Measurements from ENCODE around the gene GPC3.

GPC3 gene

DNA sequence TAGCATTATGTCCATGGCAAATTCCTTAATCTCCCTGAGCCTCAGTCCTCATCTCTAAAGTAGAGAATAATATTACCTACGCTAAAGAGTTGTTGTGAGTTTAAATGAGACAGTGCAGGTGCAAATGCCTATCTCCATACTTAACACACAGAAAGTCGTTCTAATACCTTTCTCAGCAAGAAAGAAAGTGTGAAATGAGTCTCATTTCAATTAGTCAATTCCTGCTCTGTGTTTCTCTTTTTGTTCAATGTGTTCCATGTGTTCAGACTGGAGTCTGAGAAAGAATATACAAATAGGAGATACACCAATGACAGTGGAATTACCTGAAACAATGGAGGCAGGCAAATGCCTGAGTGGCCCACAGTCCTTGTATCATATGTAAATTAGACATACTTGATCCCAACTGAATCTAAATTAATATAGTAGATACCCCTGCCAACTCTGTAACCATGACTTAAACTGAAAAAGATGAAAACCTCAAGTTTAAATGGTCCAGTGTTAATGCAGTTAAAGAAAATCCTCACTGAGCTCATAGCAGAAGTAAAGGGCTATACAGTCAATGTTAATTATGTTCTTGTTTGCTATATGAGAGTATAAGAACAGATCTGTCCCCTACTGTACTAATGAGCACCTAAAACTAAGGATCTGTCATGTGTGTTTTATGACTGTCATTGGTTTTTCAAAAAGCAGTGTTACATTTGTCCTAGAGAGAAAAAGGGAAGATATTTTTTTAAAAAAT, 68.2 kb downstream of the GPC3 start:
- TF ChIP-seq, protein P1, sequence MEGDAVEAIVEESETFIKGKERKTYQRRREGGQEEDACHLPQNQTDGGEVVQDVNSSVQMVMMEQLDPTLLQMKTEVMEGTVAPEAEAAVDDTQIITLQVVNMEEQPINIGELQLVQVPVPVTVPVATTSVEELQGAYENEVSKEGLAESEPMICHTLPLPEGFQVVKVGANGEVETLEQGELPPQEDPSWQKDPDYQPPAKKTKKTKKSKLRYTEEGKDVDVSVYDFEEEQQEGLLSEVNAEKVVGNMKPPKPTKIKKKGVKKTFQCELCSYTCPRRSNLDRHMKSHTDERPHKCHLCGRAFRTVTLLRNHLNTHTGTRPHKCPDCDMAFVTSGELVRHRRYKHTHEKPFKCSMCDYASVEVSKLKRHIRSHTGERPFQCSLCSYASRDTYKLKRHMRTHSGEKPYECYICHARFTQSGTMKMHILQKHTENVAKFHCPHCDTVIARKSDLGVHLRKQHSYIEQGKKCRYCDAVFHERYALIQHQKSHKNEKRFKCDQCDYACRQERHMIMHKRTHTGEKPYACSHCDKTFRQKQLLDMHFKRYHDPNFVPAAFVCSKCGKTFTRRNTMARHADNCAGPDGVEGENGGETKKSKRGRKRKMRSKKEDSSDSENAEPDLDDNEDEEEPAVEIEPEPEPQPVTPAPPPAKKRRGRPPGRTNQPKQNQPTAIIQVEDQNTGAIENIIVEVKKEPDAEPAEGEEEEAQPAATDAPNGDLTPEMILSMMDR (IDR thresholded peaks at IDR 0.05; ENCODE audit: low read depth, low read length, missing control alignments): no peak
- no peak for DNase-seq
- H3K36me3 ChIP-seq (replicated peaks): no peaks in the 10 kb centered on the region
- H3K4me3 ChIP-seq (ENCODE audit: low read depth, low read length): no peak overlapping the region
- no peak overlapping the region for H3K27ac ChIP-seq
- no peaks in the 10 kb centered on the region for H3K27me3 ChIP-seq (replicated peaks)
- in situ Hi-C loops (cut with HindIII; ENCODE audit: low pct_ligation_motif_present, low sequenced_read_pairs): no loop called here

GRCh38 chrX:133913658-133914388, 71.6 kb downstream of the GPC3 start:
- TF ChIP-seq, protein P1 (IDR thresholded peaks at IDR 0.05; ENCODE audit: low read depth, low read length, missing control alignments): no peak
- Histone ChIP-seq H3K27ac (no peak overlapping the region), H3K36me3 (replicated peaks) (no peaks in the 10 kb centered on the region), H3K4me3 (ENCODE audit: low read depth, low read length) (no peak overlapping the region), H3K27me3 (replicated peaks) (no peaks in the 10 kb centered on the region)
- in situ Hi-C loops (cut with HindIII; ENCODE audit: low pct_ligation_motif_present, low sequenced_read_pairs): no loop called here
- no peak for DNase-seq

DNA sequence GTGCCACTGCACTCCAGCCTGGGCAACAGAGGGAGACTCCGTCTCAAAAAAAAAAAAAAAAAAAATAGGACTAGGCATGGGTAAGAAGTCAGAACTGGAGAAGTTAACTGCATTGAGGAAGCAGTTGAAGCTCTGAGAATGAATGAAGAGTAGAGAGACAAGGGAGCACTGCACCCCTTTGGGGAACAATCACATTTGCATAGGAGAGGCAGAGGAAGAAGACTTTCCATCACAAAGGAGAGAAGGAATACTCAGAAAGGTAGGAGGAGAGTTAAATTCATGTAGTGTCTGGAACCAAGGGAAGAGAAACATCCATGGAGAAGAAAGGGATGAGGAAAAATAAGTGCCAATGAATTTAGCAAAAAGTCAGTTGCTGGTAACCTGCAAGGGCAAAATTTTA, 72.4 kb downstream of the GPC3 start:
- TF ChIP-seq, protein P1 (IDR thresholded peaks at IDR 0.05; ENCODE audit: low read depth, low read length, missing control alignments): no peak
- no peak overlapping the region for H3K4me3 ChIP-seq (ENCODE audit: low read depth, low read length)
- no peak overlapping the region for H3K27ac ChIP-seq
- in situ Hi-C loops (cut with HindIII; ENCODE audit: low pct_ligation_motif_present, low sequenced_read_pairs): no loop called here
- DNase-seq: no peak
- H3K36me3 ChIP-seq (replicated peaks): no peaks in the 10 kb centered on the region
- no peaks in the 10 kb centered on the region for H3K27me3 ChIP-seq (replicated peaks)

DNA sequence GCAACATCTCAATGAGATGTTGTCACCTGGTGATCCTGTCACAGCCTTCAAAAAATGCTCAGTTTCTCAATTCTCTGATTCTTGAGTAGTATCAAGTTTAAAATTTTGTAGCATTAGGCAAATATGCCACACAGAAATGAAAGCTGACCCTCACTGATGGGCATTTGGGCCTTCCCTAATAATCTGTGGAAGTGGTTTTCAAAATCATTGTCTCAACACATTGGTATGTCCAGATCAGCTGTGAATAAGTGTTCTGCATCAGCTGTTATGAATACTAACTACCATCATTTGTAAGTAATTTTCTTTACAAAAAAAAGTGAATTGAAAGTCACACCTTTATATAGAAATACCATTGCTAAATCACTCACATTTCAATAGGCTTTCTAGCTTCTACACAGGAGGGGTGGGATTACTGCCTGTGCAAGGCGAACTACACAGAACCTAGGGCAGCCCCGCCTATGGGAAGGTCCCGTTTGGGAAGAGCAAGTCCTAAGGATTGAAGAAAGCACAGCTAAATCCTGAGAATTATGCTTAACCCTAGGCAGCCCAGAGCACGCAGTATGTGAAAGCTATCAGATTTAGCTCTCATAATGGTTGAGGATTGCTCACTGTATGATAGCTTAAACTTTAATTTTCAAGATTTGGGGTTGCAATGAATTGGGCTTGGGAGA, 73.4 kb downstream of the GPC3 start:
- Histone ChIP-seq H3K27me3 (replicated peaks) (no peaks in the 10 kb centered on the region), H3K4me3 (ENCODE audit: low read depth, low read length) (no peak overlapping the region), H3K36me3 (replicated peaks) (no peaks in the 10 kb centered on the region), H3K27ac (no peak overlapping the region)
- in situ Hi-C loops (cut with HindIII; ENCODE audit: low pct_ligation_motif_present, low sequenced_read_pairs): no loop called here
- no peak for DNase-seq
- TF ChIP-seq, protein P1 (IDR thresholded peaks at IDR 0.05; ENCODE audit: low read depth, low read length, missing control alignments): no peak

DNA sequence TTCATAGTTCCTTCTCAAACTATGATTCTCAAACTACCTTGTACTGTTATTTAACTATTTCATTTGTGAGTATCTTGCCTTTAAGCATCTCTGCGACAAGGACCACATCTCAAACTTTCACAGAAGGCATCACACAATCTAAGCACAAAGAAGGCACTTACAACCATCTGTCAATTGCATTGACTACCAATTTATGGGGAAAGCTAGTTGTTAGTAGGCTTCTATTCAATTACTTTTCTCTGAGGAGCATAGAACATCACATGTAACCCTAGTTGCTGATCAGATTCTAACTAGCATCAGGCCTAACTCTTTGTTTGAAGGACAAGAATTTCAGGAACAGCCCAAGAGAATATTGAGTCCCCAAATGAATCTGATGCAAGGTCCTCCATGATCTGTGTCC, 74.9 kb downstream of the GPC3 start:
- in situ Hi-C loops (cut with HindIII; ENCODE audit: low pct_ligation_motif_present, low sequenced_read_pairs): no loop called here
- no peak for DNase-seq
- H3K4me3 ChIP-seq (ENCODE audit: low read depth, low read length): no peak overlapping the region

More for the DNA sequence above, 74.9 kb downstream of the GPC3 start:
- Histone ChIP-seq H3K27me3 (replicated peaks) (no peaks in the 10 kb centered on the region), H3K27ac (no peak overlapping the region), H3K36me3 (replicated peaks) (no peaks in the 10 kb centered on the region)
- TF ChIP-seq, protein P1 (IDR thresholded peaks at IDR 0.05; ENCODE audit: low read depth, low read length, missing control alignments): no peak

Data from brain microvascular endothelial cell (primary cell).